HEK293 (cell line): ENCODE results near the gene LPIN2.

Experiments used
- CTCF ChIA-PET: fragments of 350-600 bp; formaldehyde crosslinking; extraction: SDS; loops from one replicate; lab custom pipeline; 2021; ENCODE audit warnings: antibody characterized with exemption; lab: Yijun Ruan, JAX
- POLR2A ChIA-PET: fragments of 300-600 bp; formaldehyde crosslinking; extraction: SDS; loops from one replicate; lab custom pipeline; 2020; ENCODE audit warnings: antibody characterized with exemption, inconsistent platforms; lab: Yijun Ruan, JAX
- H3K27ac ChIP-seq: fragments of 200-500 bp; sonication (Bioruptor generic); 2 replicates; pipeline ENCODE4 v1.5.1; 2014; ENCODE audit warnings: low read depth, low read length, control low read depth, inconsistent platforms; ENCODE audit errors: extremely low read depth
- H3K36me3 ChIP-seq, 2 experiments: fragments of 200-500 bp in 1 of 2; sonication (Bioruptor generic) in 1 of 2; 1 replicate in 1 of 2; 2 replicates in 1 of 2; pipeline ENCODE4 v1.5.1; 2014 to 2017; ENCODE audit warnings: inconsistent platforms in 2 of 2, low read length in 2 of 2; ENCODE audit not compliant: control insufficient read depth in 2 of 2, insufficient read depth in 1 of 2
- H3K4me1 ChIP-seq: fragments of 200-500 bp; sonication (Bioruptor generic); 2 replicates; pipeline ENCODE4 v1.5.1; 2014; ENCODE audit warnings: mild to moderate bottlenecking, low read length, inconsistent platforms; ENCODE audit not compliant: control insufficient read depth, insufficient read depth
- H3K4me3 ChIP-seq: 2 replicates; pipeline ENCODE4 v1.5.1; 2011; ENCODE audit warnings: low read depth, mild to moderate bottlenecking, control low read depth, low read length, moderate library complexity
- H3K9me3 ChIP-seq: fragments of 200-500 bp; sonication (Bioruptor generic); 2 replicates; pipeline ENCODE4 v1.5.1; 2014; ENCODE audit warnings: low read depth, low read length, inconsistent platforms; ENCODE audit not compliant: control insufficient read depth, insufficient read depth
- EGR2 ChIP-seq: fragments of 450-650 bp; formaldehyde crosslinking; IDR thresholded peaks from 2 replicates; pipeline ENCODE4 v1.5.1; 2016; ENCODE audit warnings: low read depth, missing biosample characterization, missing genetic modification characterization
- HOXD13 ChIP-seq: sonication (generic); formaldehyde crosslinking; IDR thresholded peaks from 2 replicates; pipeline ENCODE4 v1.8.0; 2022; ENCODE audit warnings: missing genetic modification reagents, borderline replicate concordance
- KLF16 ChIP-seq: fragments of 450-650 bp; formaldehyde crosslinking; IDR thresholded peaks from 2 replicates; pipeline ENCODE4 v1.5.1; 2017; ENCODE audit warnings: missing biosample characterization, missing genetic modification characterization
- MZF1 ChIP-seq: fragments of 450-650 bp; formaldehyde crosslinking; IDR thresholded peaks from 2 replicates; pipeline ENCODE4 v1.5.1; 2017; ENCODE audit warnings: missing biosample characterization, missing genetic modification characterization, borderline replicate concordance
- PRDM1 ChIP-seq: fragments of 450-650 bp; formaldehyde crosslinking; IDR thresholded peaks from 2 replicates; pipeline ENCODE4; 2016; ENCODE audit warnings: missing biosample characterization, missing genetic modification characterization
- RBAK ChIP-seq: fragments of 450-650 bp; formaldehyde crosslinking; IDR thresholded peaks from 2 replicates; pipeline ENCODE4 v1.5.1; 2016; ENCODE audit warnings: missing biosample characterization, missing genetic modification characterization
- ZNF133 ChIP-seq: fragments of 450-650 bp; formaldehyde crosslinking; IDR thresholded peaks from 2 replicates; pipeline ENCODE4 v1.5.1; 2016; ENCODE audit warnings: missing biosample characterization, missing genetic modification characterization
- ZNF175 ChIP-seq: fragments of 450-650 bp; formaldehyde crosslinking; IDR thresholded peaks from 2 replicates; pipeline ENCODE4 v1.5.1; 2016; ENCODE audit warnings: missing biosample characterization, missing genetic modification characterization
- ZNF184 ChIP-seq: fragments of 450-650 bp; IDR thresholded peaks from 2 replicates; pipeline ENCODE4 v1.5.1; 2018; ENCODE audit warnings: missing biosample characterization, mild to moderate bottlenecking, missing genetic modification characterization
- ZNF248 ChIP-seq: fragments of 450-650 bp; formaldehyde crosslinking; IDR thresholded peaks from 2 replicates; pipeline ENCODE4 v1.5.1; 2017; ENCODE audit warnings: missing biosample characterization, missing genetic modification characterization
- ZNF416 ChIP-seq: fragments of 450-650 bp; formaldehyde crosslinking; IDR thresholded peaks from 2 replicates; pipeline ENCODE4 v1.5.1; 2016; ENCODE audit warnings: missing biosample characterization, missing genetic modification characterization
- ZNF501 ChIP-seq: fragments of 450-650 bp; formaldehyde crosslinking; IDR thresholded peaks from 2 replicates; pipeline ENCODE4 v1.5.1; 2016; ENCODE audit warnings: missing biosample characterization, missing genetic modification characterization
- TF ChIP-seq, protein P1 (sequence below): fragments of 450-650 bp; formaldehyde crosslinking; IDR thresholded peaks from 2 replicates; pipeline ENCODE4 v1.5.1; 2017; ENCODE audit warnings: missing biosample characterization, missing genetic modification characterization
- TF ChIP-seq, protein P2 (sequence below): fragments of 450-650 bp; formaldehyde crosslinking; IDR thresholded peaks from 2 replicates; pipeline ENCODE4 v1.5.1; 2016; ENCODE audit warnings: missing biosample characterization, missing genetic modification characterization
- TF ChIP-seq, protein P3 (sequence below): fragments of 450-650 bp; formaldehyde crosslinking; IDR thresholded peaks from 2 replicates; pipeline ENCODE4 v1.5.1; 2016; ENCODE audit warnings: missing biosample characterization, missing genetic modification characterization
- TF ChIP-seq, protein P4 (sequence below): fragments of 450-650 bp; formaldehyde crosslinking; IDR thresholded peaks from 2 replicates; pipeline ENCODE4 v1.5.1; 2016; ENCODE audit warnings: missing biosample characterization, missing genetic modification characterization
- TF ChIP-seq, protein P5 (sequence below): fragments of 450-650 bp; formaldehyde crosslinking; IDR thresholded peaks from 2 replicates; pipeline ENCODE4 v1.5.1; 2016; ENCODE audit warnings: missing biosample characterization, missing genetic modification characterization

The LPIN2 gene

DNA sequence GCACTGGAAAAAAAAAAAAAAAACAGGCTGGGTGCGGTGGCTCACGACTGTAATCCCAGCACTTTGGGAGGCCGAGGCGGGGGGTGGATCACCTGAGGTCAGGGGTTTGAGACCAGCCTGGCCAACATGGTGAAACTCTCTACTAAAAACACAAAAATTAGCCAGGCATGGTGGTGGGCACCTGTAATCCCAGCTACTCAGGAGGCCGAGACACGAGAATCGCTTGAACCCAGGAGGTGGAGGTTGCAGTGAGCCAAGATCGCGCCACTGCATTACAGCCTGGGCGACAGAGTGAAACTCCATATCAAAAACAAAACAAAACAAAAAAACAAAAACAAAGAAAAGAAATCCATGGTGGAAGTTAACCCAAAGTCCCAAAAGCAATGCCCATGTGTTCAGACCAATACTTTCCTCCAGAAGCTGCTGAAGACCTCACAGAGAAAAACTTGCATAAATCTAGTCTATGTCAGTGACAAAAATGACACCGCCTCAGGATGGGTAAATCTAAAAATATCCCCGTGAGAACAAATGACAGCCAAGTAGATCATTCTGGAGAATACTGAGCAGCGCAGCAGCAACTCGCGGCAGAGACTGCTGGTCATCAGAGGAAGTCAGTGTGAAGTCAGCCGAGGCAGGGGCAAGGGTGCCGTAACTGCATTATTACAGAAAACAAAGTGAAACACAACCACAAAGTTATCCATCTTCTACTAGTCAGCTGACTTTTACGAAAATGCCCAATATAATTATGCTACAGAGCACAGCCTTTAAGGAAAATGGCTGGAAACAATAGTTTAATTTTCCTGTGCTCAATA is 41.0 kb downstream of the LPIN2 start (continued):
- TF ChIP-seq ZNF184 (tag by site-specific recombination) (no peak), ZNF175 (tag by site-specific recombination) (no peak), ZNF501 (tag by site-specific recombination) (no peak), MZF1 (tag by site-specific recombination) (no peak)
- TF ChIP-seq, protein P1, sequence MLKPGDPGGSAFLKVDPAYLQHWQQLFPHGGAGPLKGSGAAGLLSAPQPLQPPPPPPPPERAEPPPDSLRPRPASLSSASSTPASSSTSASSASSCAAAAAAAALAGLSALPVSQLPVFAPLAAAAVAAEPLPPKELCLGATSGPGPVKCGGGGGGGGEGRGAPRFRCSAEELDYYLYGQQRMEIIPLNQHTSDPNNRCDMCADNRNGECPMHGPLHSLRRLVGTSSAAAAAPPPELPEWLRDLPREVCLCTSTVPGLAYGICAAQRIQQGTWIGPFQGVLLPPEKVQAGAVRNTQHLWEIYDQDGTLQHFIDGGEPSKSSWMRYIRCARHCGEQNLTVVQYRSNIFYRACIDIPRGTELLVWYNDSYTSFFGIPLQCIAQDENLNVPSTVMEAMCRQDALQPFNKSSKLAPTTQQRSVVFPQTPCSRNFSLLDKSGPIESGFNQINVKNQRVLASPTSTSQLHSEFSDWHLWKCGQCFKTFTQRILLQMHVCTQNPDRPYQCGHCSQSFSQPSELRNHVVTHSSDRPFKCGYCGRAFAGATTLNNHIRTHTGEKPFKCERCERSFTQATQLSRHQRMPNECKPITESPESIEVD: no peak

DNA sequence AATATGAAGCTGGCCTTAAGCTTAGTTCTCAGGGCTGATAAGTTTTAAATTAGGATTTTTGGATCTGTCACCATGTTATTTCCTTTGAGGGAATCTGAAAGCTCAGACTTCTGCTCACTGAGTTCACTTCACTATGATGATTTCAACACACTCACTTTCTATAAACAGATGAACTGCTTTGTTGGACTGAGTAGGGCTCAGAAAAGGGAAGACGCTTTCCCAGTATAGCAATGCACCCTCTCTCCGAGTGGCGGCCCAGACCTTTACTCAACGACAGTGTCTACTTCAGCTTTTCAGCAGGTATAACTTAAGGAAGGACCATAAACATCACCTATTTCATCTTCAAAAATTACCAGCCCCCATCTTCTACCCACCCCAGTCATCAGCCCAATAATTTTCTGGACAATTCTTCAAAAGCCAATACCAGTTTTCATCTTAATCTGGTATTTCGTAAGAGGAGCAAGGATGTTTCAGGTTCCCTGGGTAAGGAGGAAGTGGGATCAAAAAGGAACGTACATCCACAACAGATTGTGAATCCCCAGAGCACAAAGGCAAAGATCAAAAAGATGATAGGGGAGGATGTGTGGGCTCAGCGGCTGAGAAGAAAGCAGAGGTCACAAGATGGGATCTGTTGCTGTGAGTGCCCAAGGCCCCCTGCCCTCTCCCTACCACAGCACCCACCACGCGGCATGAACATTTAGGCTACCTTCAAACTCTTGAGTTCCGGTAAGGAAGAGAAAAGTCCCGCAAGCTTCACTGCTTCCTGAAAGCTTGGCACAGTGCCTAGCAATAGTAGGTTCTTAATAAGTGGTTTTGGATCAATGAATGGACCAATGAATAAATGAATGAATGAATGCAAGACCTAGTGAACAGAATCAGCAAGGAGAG is 41.9 kb downstream of the LPIN2 start:
- H3K9me3 ChIP-seq: no peaks in the 10 kb centered on the region
- no peak overlapping the region for H3K4me3 ChIP-seq
- CTCF ChIA-PET: no interaction called here
- no peaks in the 10 kb centered on the region for H3K36me3 ChIP-seq
- TF ChIP-seq ZNF133 (tag by site-specific recombination) (no peak), HOXD13 (CRISPR knock-in tag) (no peak), KLF16 (tag by site-specific recombination) (no peak), RBAK (tag by site-specific recombination) (no peak), ZNF248 (tag by site-specific recombination) (no peak), EGR2 (tag by site-specific recombination) (no peak), PRDM1 (tag by site-specific recombination) (no peak), ZNF416 (tag by site-specific recombination) (no peak)
- TF ChIP-seq, protein P2, sequence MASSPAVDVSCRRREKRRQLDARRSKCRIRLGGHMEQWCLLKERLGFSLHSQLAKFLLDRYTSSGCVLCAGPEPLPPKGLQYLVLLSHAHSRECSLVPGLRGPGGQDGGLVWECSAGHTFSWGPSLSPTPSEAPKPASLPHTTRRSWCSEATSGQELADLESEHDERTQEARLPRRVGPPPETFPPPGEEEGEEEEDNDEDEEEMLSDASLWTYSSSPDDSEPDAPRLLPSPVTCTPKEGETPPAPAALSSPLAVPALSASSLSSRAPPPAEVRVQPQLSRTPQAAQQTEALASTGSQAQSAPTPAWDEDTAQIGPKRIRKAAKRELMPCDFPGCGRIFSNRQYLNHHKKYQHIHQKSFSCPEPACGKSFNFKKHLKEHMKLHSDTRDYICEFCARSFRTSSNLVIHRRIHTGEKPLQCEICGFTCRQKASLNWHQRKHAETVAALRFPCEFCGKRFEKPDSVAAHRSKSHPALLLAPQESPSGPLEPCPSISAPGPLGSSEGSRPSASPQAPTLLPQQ (tag by site-specific recombination): no peak
- TF ChIP-seq, protein P3, sequence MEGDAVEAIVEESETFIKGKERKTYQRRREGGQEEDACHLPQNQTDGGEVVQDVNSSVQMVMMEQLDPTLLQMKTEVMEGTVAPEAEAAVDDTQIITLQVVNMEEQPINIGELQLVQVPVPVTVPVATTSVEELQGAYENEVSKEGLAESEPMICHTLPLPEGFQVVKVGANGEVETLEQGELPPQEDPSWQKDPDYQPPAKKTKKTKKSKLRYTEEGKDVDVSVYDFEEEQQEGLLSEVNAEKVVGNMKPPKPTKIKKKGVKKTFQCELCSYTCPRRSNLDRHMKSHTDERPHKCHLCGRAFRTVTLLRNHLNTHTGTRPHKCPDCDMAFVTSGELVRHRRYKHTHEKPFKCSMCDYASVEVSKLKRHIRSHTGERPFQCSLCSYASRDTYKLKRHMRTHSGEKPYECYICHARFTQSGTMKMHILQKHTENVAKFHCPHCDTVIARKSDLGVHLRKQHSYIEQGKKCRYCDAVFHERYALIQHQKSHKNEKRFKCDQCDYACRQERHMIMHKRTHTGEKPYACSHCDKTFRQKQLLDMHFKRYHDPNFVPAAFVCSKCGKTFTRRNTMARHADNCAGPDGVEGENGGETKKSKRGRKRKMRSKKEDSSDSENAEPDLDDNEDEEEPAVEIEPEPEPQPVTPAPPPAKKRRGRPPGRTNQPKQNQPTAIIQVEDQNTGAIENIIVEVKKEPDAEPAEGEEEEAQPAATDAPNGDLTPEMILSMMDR (tag by site-specific recombination): no peak
- TF ChIP-seq, protein P4, sequence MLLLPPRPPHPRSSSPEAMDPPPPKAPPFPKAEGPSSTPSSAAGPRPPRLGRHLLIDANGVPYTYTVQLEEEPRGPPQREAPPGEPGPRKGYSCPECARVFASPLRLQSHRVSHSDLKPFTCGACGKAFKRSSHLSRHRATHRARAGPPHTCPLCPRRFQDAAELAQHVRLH (tag by site-specific recombination): no peak
- TF ChIP-seq, protein P5, sequence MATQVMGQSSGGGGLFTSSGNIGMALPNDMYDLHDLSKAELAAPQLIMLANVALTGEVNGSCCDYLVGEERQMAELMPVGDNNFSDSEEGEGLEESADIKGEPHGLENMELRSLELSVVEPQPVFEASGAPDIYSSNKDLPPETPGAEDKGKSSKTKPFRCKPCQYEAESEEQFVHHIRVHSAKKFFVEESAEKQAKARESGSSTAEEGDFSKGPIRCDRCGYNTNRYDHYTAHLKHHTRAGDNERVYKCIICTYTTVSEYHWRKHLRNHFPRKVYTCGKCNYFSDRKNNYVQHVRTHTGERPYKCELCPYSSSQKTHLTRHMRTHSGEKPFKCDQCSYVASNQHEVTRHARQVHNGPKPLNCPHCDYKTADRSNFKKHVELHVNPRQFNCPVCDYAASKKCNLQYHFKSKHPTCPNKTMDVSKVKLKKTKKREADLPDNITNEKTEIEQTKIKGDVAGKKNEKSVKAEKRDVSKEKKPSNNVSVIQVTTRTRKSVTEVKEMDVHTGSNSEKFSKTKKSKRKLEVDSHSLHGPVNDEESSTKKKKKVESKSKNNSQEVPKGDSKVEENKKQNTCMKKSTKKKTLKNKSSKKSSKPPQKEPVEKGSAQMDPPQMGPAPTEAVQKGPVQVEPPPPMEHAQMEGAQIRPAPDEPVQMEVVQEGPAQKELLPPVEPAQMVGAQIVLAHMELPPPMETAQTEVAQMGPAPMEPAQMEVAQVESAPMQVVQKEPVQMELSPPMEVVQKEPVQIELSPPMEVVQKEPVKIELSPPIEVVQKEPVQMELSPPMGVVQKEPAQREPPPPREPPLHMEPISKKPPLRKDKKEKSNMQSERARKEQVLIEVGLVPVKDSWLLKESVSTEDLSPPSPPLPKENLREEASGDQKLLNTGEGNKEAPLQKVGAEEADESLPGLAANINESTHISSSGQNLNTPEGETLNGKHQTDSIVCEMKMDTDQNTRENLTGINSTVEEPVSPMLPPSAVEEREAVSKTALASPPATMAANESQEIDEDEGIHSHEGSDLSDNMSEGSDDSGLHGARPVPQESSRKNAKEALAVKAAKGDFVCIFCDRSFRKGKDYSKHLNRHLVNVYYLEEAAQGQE (tag by site-specific recombination): no peak
- POLR2A ChIA-PET: no interaction called here
- no peaks in the 10 kb centered on the region; the same call in 1 of the 2 replicates for H3K4me1 ChIP-seq
- no peak overlapping the region for H3K27ac ChIP-seq
